GM19239 (cell line): ENCODE measurements around the gene DUSP16.
"Not testable (repeated sequence)": the region's sequence is repeated elsewhere in the genome, so short reads cannot be mapped to it uniquely, and the experiment has no call there.

Source experiments
- DNase-seq: peaks from one replicate; pipeline ENCODE4 v3.0.0; 2011; ENCODE audit warnings: low spot score; ENCODE audit not compliant: insufficient read length
- FAIRE-seq: peaks from 2 replicates; lab custom pipeline; 2011; peaks lifted over from hg19 to GRCh38; lab: Jason Lieb, UNC

Gene DUSP16

DNA sequence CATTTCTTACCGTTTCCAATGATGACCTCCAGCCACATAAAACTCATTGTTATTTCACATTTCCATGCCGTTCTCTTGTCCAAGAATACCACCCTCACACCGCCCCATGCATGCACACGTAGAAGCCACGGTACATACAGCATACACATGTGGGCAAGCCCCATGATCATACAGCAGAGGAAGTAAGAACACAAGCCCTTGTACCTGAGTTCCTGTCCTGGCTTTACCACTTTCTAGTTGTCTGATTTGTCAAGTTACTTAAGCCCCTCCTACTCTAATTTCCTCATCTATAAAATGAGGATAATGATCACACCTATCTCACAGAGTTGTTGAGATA lies 59.9 kb downstream of the DUSP16 start:
- FAIRE-seq (peak; percentile 66), DNase-seq (no peak)

GRCh38 chr12:12502130-12502814 lies 60.4 kb downstream of the DUSP16 start:
- not testable (repeated sequence) for FAIRE-seq, DNase-seq

- FAIRE-seq (no peak), DNase-seq (no peak)
Measured at GRCh38 chr12:12501121-12501520, 61.5 kb downstream of the DUSP16 start.

- no peak for DNase-seq
- FAIRE-seq: no peak
Measured at GRCh38 chr12:12499909-12500604, 62.6 kb downstream of the DUSP16 start.

GRCh38 chr12:12498210-12498609 lies 64.5 kb downstream of the DUSP16 start:
- no peak for DNase-seq
- no peak for FAIRE-seq

- no peak for DNase-seq
- FAIRE-seq: no peak
Measured at GRCh38 chr12:12495536-12495935, 67.1 kb downstream of the DUSP16 start.

GRCh38 chr12:12492547-12492946 lies 70.1 kb downstream of the DUSP16 start:
- FAIRE-seq (no peak), DNase-seq (no peak)

GRCh38 chr12:12491606-12492005 lies 71.1 kb downstream of the DUSP16 start:
- FAIRE-seq (no peak), DNase-seq (no peak)

DNA sequence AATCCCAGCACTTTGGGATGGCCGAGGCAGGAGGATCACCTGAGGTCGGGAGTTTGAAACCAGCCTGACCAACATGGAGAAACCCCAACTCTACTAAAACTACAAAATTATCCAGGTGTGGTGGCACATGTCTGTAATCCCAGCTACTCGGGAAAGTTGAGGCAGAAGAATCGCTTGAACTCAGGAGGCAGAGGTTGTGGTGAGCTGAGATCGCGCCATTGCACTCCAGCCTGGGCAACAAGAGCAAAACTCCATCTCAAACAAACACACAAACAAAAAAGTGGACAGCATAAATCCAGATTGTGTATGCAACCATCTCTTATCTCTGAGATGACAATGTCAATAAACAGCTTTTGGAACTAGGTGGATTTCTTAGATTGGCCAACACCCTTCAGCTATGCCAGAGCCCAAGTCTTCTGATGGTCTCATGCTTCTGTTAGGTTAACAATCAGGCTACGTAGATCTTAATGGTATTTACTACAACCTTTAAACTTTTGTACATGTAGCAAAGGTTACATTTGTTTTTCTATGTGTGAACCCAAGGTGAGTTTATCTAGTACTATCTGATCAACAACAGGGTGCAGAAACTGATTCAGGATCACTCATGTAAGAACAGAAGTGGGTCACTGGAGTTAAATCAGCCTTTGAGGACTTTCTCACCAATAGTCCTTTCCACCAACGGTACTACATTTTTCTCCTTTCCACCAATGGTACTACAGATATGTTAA lies 73.7 kb downstream of the DUSP16 start:
- DNase-seq (no peak), FAIRE-seq (peak; percentile 44)

- DNase-seq (no peak), FAIRE-seq (no peak)
Measured at GRCh38 chr12:12488296-12488695, 74.4 kb downstream of the DUSP16 start.

- no peak for DNase-seq
- peak; percentile 39 for FAIRE-seq
Measured at GRCh38 chr12:12487490-12487889, 75.2 kb downstream of the DUSP16 start.

DNA sequence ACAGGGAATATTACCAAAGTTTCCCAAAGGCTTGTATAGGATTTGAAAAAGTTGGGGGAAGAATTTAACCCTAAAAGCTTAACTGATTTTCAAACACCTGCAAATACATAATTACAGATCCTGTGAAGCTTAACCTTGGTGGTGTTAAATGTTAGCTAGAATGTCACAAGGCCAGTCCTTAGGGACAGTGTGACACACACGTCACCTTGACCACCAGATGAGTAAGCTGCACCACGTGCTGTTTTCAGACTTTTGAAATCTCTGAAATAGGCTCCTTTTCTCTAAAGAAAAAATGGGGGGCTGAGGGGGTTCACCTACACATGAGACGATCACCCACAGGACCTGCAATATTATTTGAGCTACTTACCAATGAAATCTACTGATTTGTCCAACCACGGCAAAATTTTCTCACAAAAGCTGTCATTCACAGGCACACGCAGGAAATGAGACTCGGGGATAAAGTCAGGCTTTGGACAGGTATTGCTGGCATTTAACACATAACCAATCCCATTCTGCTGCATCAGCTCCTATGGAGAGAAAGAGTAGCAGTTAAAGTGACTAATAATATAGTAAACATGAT lies 75.9 kb downstream of the DUSP16 start:
- DNase-seq: no peak
- peak; percentile 88 for FAIRE-seq

DNA sequence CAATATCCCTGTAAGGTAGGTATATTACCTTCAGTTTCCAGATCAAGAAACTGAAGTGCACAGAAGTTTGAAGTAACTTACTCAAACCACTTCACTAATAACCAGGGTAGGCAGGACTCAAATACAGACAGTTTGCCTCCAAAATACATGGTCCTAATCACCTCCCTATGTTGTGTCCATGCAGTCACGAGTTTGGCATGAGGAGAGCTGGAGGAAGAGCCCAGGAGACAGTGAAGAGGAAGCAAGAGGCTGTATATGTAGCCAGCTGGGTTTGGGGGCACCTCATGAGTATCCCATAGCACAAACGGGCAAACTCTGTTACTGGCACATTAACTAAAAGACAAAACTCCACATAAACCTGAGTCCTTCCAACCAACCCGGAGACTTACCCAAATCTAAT lies 79.2 kb downstream of the DUSP16 start:
- FAIRE-seq (peak; percentile 73), DNase-seq (no peak)

DNA sequence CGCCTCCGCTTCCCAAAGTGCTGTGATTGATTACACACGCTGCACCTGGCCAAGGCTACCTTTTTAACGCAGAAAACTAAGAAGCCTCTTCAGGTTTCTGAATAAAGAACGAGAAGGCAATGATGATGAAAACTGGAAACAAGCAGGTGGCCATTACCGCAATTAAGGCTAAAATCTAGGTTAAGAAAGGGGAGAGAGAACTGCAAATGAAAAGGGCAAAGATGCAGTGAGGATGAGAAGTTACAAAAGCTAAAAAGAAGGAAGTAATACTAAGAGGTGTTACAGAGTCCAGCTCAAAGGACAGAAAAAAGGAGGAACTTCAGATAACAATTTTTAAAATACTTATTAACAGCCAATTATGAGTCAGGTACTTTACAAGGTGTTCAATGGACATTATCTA lies 79.7 kb downstream of the DUSP16 start:
- FAIRE-seq (peak; percentile 78), DNase-seq (no peak)

GRCh38 chr12:12482150-12482761 lies 80.4 kb downstream of the DUSP16 start:
- FAIRE-seq (peak; percentile 79), DNase-seq (no peak)

DNA sequence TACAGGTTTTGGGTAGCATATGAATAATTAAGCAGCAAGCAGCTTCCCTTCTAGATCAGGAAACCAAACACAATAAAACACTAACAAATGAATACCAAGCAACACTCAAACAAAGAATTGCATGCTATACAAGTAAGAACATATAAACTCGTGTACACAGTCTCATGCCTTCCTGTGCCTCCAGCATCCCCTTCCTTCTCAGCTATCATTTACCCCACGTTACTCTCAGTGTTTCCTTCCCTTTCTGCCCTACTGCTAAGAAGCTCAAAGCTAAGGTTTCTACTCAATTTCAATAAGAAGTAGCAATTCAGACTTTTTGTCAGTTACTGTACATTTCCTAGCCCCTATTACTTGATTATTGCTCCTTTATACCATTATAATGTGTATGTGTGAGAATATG lies 81.0 kb downstream of the DUSP16 start:
- DNase-seq: no peak
- FAIRE-seq: peak; percentile 82

GRCh38 chr12:12480074-12480473 lies 82.6 kb downstream of the DUSP16 start:
- DNase-seq (no peak), FAIRE-seq (peak; percentile 74)

DNA sequence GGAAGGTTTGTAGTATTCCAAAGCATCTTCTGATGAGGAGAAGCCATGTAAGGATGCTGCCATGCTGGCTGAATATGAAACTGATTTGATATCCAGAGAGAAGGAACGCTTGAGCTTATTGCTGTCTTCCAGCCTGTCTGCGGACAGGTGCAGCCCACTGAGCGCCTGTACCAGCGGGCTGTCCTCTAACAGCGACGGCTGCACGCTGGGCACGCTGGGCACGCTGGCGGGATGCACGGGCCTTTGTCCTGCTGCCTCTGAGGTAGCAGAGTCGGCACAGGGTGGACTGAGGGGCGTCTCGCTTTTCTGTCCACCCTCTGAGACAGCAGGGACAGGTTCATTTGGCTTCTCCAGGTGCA lies 85.2 kb downstream of the DUSP16 start:
- DNase-seq: no peak
- FAIRE-seq: no peak

DNA sequence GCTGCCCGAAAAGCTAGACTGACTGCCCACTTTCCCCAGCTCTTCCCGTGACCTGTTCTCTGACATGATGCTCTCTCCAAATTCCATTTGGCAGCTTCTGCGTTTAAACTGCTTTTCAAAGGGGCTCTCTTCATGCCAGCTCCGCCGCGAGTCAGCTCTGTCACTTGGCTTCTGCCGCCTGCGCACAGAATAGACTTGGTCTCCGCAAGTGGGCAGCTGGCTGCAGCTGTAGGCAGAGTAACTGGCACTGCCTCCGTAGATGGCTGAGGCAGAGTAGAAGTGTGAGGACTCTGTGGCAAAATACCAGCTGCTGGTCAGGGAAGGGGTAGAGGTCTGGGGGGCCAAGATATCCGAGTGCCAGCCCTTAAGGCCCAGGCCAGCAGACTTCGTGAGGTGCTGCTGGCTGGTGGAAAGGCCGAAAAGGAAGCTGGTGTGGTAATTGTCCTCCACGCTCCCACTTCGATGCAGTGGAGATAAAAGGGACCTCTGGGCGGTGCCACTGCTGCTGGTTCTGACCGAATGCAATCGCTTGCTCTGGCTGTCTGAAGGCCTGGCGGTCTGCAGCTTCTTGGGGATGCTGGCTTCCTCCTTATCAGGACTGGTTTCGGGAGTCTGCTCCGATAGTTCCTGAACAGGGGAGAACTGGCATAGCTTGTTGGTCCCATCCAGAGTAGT lies 85.7 kb downstream of the DUSP16 start:
- FAIRE-seq: no peak
- DNase-seq: no peak
